HG03520 (cell line): ENCODE data around the gene LTBP3.

Experiments
- ATAC-seq: cut with Tn5 transposase; IDR thresholded peaks from one replicate; pipeline ENCODE4 v1.9.1; 2021; ENCODE audit warnings: mild to moderate bottlenecking, moderate library complexity; ENCODE audit not compliant: unreplicated experiment

LTBP3 gene

DNA sequence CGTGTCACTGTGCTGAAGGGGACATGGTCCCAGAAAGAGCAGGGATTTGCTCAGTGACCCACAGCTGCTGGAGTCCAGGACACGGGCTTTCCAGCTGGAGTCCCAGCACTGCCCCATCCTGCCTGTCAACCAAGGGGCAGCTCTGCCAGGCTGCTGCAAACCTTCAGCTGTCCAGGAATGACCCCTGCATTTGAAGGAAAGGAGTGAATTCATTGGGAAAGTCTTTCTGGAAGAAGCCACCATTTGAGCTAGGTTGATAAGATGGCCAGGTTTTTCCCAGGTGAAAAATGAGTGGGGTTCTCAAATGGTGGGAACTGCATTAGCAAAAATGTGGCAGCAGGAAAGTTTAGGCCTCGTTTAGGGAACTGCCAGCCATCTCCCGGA is 28.1 kb upstream of the LTBP3 start:
- no peak for ATAC-seq

DNA sequence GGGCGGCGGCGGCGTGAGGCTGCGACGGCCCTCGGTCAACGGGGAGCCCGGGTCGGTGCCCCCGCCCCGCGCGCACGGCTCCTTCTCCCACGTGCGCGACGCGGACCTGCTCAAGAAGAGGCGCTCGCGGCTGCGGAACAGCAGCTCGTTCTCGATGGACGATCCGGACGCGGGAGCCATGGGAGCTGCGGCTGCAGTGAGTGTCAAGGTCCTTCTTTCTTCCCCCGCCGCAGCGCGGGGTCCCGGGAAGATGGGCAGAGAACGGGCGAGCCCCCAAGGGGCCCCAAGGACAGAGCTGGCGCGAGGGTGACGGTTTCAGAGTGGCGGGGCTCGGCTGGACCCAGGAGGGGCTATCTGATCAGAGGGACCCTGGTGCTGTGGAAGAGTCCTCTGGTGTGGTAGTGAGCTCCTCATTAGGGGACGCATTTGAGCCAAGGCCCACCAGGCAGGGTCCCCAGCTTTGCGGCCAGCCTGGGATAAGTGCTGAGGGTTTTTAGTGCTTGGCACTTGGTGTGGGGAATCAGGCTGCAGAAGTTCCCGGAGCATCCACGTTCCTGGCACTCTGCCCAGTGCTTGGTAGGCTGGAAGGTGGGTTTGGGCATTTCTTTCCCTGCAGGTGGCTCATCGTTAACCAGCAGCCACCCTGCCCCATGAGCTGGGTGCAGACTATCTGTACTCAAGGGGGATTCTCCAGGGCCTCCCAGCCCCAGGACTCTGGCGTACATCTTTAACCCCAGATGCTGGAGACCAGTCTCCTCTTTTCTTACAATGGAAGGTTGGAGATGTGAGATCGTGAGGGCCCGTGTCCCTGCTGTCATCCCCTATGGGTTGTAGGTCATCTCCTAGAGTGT is 27.5 kb upstream of the LTBP3 start:
- no peak for ATAC-seq

DNA sequence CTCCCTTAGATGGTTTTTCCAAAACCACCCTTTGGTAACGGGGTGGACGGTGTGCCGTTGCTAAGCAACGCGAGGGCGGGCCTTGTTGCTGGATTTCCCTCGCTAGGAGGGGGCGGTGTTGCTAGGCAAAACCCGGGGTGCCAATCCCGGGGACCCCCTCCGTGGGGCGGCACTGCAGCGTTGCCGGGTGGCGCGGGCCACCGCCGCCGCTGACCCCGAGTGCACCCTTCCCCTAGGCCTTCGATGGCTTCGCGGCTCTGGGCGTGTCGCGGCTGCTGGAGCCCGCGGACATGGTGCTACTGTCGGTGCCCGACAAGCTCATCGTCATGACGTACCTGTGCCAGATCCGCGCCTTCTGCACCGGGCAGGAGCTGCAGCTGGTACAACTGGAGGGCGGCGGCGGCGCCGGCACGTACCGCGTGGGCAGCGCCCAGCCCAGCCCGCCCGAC is 26.6 kb upstream of the LTBP3 start:
- no peak for ATAC-seq

DNA sequence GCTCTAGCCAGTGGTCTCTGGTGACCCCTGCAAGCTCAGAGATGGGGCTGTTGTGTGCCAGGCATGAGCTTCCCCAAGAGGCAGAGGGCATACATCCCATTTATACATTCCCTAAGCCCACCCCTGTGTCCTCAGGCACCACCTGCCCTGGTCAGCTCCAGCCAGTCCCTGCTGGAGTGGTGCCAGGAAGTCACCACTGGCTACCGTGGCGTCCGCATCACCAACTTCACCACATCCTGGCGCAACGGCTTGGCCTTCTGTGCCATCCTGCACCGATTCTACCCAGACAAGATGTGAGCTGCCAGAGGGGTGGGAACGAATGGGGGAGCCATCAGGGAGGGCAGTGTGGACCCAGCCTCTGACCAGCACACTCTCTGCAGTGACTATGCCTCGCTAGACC is 25.9 kb upstream of the LTBP3 start:
- ATAC-seq, result no peak

DNA sequence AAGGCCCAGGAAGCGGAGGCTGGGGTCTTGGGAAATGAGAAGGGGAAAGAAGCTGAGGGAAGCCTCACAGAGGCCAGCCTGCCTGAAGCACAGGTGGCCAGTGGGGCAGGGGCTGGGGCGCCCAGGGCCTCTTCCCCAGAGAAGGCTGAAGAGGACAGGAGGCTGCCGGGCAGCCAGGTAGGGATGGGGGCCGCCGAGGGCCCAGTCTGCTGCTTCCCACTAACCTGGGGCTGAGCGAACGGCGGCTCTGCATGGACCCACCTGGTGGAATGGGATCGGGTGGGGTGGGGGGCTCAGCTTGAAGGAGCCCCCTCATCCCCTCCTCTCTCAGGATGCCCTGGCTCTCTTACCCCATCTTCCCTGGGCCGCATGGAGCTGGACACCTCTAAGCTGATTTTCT is 25.4 kb upstream of the LTBP3 start:
- ATAC-seq, result no peak

DNA sequence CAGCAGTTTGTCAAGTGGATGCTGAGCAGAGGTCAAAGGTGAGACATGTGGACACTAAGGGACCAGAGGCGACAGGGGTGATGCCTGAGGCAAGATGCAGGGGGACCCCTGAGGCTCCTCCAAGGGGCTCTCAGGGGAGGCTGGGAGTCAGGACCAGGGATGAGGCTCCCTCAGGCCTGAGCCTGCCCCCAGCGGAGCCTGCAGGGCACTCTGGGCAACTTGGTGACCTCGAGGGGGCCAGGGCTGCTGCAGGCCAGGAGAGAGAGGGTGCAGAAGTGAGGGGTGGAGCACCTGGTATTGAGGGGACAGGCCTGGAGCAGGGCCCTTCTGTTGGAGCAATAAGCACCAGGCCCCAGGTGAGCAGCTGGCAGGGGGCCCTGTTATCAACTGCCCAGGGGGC is 23.8 kb upstream of the LTBP3 start:
- no peak for ATAC-seq

DNA sequence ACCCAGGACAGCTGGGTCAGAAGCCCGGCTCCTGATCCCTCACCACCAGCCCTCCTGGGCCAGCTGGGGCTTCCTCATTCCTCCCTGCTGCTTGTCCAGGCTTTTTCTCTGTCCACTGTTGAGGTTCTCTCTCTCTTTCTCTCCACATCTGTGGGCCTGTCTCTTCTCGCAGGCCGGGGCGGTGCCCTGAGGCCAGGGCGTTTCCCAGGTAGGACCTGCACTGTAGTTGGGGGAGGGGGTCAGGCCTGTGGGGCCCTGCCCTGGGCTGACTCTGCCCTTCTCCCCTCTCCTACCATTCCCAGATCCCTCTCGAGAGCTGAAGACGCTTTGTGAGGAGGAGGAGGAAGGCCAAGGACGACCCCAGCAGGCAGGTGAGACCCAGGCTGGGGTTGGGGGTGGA is 22.6 kb upstream of the LTBP3 start:
- no peak for ATAC-seq

DNA sequence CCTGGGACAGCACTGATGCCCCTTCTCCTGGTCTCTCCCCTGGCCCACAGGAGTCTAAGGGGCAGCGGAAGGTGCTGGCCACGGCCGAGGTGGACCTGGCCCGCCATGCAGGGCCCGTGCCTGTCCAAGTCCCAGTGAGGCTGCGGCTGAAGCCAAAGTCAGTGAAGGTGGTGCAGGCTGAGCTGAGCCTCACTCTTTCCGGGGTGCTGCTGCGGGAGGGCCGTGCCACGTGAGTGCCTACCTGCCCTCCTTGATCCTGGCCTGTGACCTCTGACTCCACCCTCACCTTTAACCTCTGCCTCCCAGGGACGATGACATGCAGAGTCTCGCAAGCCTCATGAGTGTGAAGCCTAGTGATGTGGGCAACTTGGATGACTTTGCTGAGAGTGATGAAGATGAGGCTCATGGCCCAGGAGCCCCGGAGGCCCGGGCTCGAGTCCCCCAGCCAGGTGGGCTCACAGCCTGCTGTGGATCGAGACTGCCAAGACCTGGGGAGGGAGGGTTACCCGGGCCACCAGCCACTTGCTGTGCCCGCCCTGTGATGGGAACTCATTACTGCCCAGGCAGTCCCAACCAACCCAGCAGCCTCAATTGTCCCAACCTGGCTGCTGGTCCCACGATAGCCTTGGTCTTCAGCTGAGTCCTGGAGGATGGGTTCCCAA is 22.0 kb upstream of the LTBP3 start:
- ATAC-seq, result no peak

DNA sequence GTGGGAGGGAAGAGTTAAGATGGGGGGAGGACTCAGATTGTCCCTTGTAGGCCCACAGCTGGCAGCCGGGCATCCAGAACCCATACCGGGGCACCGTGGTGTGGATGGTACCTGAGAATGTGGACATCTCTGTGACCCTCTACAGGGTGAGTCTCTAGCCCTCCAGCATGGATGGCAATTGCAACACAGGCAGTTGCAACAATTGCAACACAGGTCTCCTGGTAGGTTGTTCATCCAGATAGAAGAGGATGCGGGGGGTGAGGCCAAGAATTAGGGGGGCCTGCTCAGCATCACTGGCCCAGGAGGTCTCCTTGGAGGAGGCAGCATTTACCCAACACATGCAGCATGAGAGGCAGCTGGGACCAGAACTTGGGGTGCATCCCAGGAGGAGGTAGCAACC is 21.1 kb upstream of the LTBP3 start:
- ATAC-seq, result no peak

DNA sequence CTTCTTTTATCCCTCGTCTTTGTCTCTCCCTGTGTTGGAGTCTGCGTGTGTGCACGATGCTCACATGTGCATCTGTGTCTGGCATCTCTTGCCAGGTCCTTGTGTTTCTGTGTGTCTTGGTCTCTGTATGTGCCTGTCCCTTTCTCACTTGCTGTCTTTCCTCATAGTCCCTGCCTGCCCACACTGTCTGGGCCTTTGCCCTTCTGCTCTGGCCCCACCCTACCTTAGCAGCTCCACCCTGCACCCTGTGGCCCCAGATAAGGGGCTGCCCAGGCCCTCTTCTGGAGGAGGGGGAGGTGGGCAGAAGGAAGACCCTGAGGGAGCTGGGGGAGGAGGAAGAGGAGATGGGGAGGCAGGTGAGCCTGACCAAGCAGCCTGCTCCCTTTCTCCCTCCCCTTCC is 20.5 kb upstream of the LTBP3 start:
- ATAC-seq, result no peak

DNA sequence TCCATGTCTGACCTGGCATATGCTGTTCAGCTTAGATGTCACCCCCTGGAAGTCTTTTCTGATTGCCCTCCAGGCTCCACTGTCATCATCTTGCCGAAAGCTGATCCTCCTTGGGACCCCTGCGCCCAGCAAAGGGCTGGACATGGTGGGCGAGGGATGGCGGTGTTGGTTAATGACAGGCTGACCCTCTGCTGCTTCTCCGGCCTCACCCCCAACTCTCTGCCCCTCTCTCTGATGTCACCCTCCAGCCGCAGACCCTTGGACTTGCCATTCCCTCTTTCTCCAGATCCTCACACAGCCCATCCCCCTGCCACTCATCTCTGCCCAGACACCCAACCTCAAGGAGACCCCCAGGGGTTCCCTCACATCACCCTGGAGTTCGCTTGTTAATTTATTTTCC is 20.0 kb upstream of the LTBP3 start:
- no peak for ATAC-seq

DNA sequence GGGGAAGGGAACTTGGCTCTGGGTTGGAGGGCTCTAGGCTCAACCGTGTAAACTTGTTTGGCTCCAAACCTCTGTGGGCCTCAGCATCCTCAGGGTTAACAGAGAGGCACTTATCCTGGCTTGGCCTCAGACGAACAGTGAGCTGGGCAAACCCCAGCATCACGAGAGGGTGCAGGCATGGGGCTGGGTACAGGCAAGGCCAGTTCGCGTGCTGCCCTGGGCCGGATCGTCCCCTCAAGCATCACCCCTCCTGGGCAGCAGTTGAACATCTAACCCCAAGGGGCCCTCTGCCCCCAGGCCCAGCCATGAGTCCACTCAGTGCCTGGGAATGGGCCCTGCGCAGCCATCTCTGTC is 19.6 kb upstream of the LTBP3 start:
- no peak for ATAC-seq

DNA sequence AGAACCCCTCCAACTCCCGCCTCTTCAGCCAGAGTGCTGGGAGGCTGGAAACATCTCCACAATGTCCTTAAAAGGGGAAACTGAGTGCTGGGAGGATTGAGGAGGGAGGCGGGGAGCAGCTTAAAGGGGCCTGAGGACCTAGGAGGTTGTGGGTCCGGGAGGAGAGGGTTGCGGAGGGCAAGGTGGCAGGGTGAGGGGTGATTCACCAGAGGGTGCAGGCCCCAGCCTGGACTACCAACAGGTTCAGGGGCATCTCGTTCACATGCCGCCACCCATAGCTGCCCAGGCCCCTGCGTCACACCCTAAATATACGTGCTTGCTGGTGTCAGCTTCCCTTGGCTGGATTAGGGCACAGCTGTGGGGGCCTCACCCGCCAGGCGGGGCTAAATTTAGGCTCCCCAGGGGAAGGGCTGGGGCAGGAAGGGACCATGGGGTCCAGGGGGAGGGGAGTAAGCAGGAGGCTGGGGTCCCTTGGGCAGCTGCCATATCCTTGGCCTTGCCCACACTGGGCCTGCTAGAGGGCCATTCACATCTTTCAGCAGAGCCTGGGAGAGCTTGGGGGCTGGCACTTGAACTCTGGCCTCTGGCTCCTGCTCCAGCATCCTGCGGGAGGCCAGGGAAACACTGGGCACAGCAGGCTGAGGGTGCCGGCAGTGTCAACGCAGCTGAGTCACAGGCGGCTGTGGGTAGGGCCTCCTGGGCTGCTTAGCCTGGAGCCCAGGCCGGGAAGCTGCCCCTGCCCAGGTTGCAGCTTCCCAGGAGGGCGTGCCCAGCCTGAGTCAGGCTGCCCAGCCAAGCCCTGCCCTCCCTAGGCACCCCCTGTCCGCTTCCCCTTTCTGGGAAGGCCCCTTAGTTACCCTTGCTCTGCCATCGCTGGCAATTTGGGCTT is 19.0 kb upstream of the LTBP3 start:
- ATAC-seq, result no peak

DNA sequence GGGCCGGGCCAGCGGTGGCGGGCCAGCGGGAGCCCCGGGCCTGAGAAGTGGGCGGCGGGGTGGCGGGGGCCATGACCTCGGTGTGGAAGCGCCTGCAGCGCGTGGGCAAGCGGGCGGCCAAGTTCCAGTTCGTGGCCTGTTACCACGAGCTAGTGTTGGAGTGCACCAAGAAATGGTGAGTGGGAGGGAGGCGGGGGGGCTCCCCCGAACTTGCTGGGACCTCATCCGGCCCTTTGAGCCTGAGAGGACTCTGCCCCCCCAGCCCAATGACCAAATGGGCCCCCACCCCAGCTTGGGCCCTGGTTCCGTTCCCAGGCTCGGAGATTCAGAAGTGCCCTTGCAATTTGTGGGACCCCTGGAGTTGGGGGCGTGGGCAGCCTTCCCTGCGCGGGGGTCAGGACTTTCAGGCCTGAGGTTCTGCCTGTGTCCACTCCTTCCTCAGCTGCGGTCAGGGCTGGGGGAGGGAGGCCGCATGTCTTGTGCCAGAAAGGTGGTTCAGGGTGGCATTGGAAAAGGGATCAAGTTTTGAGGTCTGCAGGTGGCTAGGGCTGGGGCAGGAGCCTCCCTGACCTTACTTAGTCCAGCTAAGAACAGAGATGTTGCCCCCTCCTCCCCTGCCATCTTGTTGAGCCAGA is 18.2 kb upstream of the LTBP3 start:
- ATAC-seq, result no peak

DNA sequence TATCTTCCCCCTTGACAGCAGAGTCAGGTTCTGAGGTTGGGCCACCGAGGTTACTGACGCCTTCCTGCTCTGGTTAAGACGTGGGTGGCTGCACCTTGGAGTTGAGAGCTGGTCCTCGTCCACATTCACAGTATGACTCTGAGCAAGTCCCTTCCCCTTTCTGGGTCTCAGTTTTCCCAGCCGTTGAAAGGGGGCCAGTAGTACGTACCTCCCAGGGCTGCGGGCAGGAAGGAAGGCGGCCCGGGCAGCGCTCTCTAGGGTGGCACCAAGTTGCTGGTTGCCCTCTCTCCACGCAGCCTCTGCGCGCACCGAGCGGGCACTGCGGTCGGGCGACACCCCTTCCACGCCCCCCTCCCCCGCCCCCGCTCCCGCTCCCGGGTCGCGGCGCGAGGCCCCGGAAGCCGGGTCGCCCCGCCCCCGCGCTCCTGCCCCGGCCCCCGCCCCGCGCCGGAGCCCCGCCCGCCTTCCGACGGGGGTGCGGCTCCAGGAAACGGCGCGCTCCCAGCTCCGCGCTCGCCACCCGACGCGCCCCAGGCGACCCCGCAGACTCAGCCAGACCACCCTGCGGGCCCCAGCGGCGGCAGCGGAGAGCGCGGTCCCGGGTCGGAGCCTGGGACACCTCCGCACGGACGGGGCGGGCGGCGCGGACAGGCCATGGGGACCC is 17.5 kb upstream of the LTBP3 start, which contains the start of gene EHBP1L1:
Gene EHBP1L1 (plus strand): TSS at position 486 of the 664 bp plus-strand sequence. CDS start 250 bp downstream, outside the sequence.
- ATAC-seq, result peak; percentile 19

DNA sequence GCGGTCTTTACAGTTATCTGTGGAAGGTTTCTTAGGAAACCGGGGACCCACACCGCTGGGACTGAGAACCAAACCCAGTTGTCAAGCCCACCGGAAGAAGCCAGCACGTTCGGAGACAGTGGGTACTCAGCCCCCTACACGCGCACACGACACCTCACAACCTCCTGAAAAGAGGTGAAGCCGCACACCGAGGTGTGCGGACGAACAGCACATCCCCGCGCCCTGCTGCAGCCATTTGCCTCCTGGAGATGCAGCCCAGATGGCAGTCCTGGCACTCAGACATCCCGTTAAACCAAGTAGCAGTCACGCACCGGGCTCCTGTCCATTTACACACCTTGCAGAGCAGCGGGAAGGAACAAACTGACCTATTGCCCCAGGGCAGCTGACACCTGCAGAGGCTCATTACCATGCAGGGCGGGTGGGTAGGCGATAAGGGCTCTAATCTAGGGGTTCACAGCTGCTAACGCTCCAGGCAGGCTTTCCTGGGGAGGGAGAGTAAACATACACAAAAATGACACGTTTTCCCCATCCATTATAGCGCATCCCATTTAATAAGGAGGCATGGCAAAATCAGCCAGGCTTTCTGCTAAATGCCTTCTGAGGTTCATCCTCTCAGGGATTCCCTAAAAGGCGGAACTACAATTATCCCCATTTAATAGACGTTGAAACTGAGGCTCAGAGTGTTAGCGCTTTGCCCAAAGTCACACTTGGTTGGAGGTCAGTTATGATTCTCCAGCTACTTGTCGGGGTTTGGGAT is 16.8 kb upstream of the LTBP3 start:
- ATAC-seq, result no peak

DNA sequence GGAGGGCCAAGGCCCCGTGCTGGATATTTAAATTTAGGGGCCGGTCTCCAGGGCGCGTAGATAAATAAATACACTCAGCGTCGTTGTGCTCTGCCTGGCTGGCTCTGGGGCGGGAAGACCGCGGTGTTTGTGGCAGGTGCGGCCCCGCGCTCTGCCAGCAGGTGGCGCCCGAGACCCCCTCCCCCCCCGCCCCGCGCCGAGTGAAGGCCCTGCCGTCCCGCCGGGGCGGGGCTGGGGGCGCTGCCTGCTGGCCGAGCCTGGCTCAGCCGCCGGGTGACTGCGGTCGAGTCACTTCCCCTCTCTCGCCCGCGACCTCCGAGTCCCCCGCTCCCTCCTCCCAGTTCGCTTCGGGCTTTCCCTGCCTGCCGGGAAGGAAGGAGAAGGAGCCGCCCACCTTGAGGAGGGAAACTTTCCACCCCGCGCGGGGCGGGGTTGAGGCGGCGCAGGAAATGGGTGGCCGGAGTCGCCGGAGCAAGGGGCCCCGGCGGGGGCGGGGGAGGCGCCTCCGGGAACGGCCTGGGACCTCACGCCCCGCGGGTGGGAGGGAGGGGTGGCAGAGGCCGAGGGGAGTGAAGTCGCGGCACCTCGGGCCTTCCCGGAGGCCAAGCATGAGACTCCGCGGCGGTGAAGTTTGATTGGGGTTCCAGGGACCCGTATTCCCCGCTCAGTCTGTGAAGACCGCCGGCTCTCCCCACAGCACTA is 16.1 kb upstream of the LTBP3 start:
- ATAC-seq, result peak; percentile 23

DNA sequence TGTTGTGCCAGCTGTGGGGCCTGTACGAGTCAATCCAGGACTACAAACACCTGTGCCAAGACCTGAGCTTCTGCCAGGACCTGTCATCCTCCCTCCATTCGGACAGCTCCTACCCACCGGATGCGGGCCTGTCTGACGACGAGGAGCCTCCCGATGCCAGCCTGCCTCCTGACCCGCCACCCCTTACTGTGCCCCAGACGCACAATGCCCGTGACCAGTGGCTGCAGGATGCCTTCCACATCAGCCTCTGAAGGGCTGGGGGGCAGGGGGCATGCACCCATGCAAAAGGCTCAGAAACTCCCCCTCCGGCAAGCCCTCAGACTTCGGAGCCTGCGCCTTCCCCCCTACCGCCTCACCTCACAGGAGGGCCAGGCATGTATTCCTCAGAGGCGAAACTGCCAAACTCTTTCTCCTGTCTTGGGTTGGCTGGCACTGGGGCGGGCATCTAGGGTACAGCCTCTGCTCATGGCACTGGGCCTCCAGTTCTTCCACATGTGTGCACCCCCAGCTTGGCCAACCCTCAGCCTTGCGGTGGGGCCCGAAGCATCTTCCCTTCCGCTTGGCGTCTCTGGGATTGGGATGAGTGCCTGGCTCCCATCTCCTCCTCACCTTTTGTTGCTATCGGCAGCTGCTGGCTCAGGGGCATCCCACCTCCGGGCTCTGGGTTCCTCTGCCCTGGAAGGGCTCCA is 15.4 kb upstream of the LTBP3 start:
- ATAC-seq, result no peak
